Keratinocyte (primary cell): ENCODE results near the gene MROH7. TPM values are rescaled to one million over a fixed set of nuclear protein-coding genes. Genes with fewer than 3 reads are reported as not detected.

Experiments
- DNase-seq: peaks from one replicate; pipeline ENCODE4 v3.0.0-alpha.2; 2011; ENCODE audit warnings: low read depth, missing footprints, low spot score
- FAIRE-seq: peaks from 2 replicates; lab custom pipeline; 2011; peaks lifted over from hg19 to GRCh38; lab: Jason Lieb, UNC
- H2AFZ ChIP-seq: 2 replicates; pipeline ENCODE4 v1.6.0; 2012; ENCODE audit warnings: low read length, control low read depth, inconsistent platforms; ENCODE audit not compliant: control insufficient read depth
- H3K27ac ChIP-seq: 2 replicates; pipeline ENCODE4 v1.5.1; 2011; ENCODE audit warnings: low read length; ENCODE audit not compliant: control insufficient read depth, insufficient read depth
- H3K27me3 ChIP-seq: 3 replicates; pipeline ENCODE4 v1.6.0; 2011; ENCODE audit warnings: low read length; ENCODE audit not compliant: control insufficient read depth, insufficient read depth; ENCODE audit errors: extremely low read depth
- H3K36me3 ChIP-seq, 2 experiments: 2 replicates in 1 of 2; 3 replicates in 1 of 2; pipeline ENCODE4 v1.5.1; 2011; ENCODE audit warnings: low read length in 2 of 2, mild to moderate bottlenecking in 1 of 2; ENCODE audit not compliant: control insufficient read depth in 2 of 2, insufficient read depth in 2 of 2; ENCODE audit errors: extremely low read depth in 1 of 2
- H3K4me1 ChIP-seq: 3 replicates; pipeline ENCODE4 v1.5.1; 2011; ENCODE audit warnings: low read length; ENCODE audit not compliant: control insufficient read depth, insufficient read depth; ENCODE audit errors: extremely low read depth
- H3K4me2 ChIP-seq: 3 replicates; pipeline ENCODE4 v1.6.0; 2011; ENCODE audit warnings: low read depth, low read length; ENCODE audit not compliant: control insufficient read depth, insufficient read depth; ENCODE audit errors: extremely low read depth
- H3K4me3 ChIP-seq, 3 experiments: fragments of 200-600 bp in 1 of 3; sonication (generic) in 1 of 3; 2 replicates in 2 of 3; 3 replicates in 1 of 3; pipeline ENCODE4 v1.5.1; 2011 to 2016; ENCODE audit warnings: low read length in 3 of 3, mild to moderate bottlenecking in 3 of 3, control low read depth in 2 of 3, inconsistent platforms in 1 of 3, low read depth in 1 of 3, mixed read lengths in 1 of 3, mixed run types in 1 of 3, moderate library complexity in 1 of 3; ENCODE audit not compliant: control insufficient read depth in 2 of 3, insufficient read depth in 2 of 3; ENCODE audit errors: extremely low read depth in 1 of 3
- H3K79me2 ChIP-seq: 2 replicates; pipeline ENCODE4 v1.6.0; 2012; ENCODE audit warnings: low read length; ENCODE audit not compliant: control insufficient read depth, insufficient read depth
- H3K9ac ChIP-seq: 3 replicates; pipeline ENCODE4 v1.6.0; 2011; ENCODE audit warnings: low read length; ENCODE audit not compliant: control insufficient read depth, insufficient read depth; ENCODE audit errors: extremely low read depth
- H3K9me1 ChIP-seq: 3 replicates; pipeline ENCODE4 v1.6.0; 2011; ENCODE audit warnings: low read length; ENCODE audit not compliant: control insufficient read depth, insufficient read depth; ENCODE audit errors: extremely low read depth
- H3K9me3 ChIP-seq: 2 replicates; pipeline ENCODE4 v1.5.1; 2012; ENCODE audit warnings: low read depth, low read length; ENCODE audit not compliant: control insufficient read depth
- H4K20me1 ChIP-seq: 3 replicates; pipeline ENCODE4 v1.6.0; 2011; ENCODE audit warnings: low read length; ENCODE audit not compliant: control insufficient read depth, insufficient read depth; ENCODE audit errors: extremely low read depth
- EZH2 ChIP-seq: IDR thresholded peaks from one replicate; pipeline ENCODE4 v1.6.1; 2012; ENCODE audit warnings: inconsistent platforms, mild to moderate bottlenecking, low read length, moderate library complexity
- dilution Hi-C: fragments of 300-500 bp; cut with MboI; formaldehyde crosslinking; loops from one replicate; pipeline ENCODE4 v1.7.0; 2020; ENCODE audit warnings: low sequenced_read_pairs; ENCODE audit not compliant: extremely low pct_ligation_motif_present
- polyA plus RNA-seq, 5 experiments: library from polyadenylated mRNA; depleted of rRNA in 3 of 5; stranded (reverse) in 3 of 5; stranded (forward) in 1 of 5; unstranded in 1 of 5; fragments of >200 nt; gene quantifications; 1 replicate in 1 of 5; 2 replicates in 3 of 5; 3 replicates in 1 of 5; pipeline versions ENCODE4 v1.2.1 to v1.2.3, GENCODE V29; 2011 to 2012; ENCODE audit warnings: missing spikeins in 2 of 5, low read depth in 1 of 5, low replicate concordance in 1 of 5
- TF ChIP-seq, protein P1 (sequence below), 3 experiments: IDR thresholded peaks in 1 of 3; conservative IDR thresholded peaks in 1 of 3; optimal IDR thresholded peaks in 1 of 3; 2 replicates in 2 of 3; 3 replicates in 1 of 3; pipeline versions ENCODE3 to v1.5.1; 2011; ENCODE audit warnings: low read length in 3 of 3, mild to moderate bottlenecking in 3 of 3, moderate library complexity in 2 of 3, control low read depth in 1 of 3, inconsistent platforms in 1 of 3; ENCODE audit not compliant: insufficient read depth in 2 of 3; ENCODE audit errors: extremely low read depth in 1 of 3

The MROH7 gene
- polyA plus RNA-seq, 1 donor (not counting 4 experiments of a cell fraction or from before 2014, with no cell fraction given), result not detected

DNA sequence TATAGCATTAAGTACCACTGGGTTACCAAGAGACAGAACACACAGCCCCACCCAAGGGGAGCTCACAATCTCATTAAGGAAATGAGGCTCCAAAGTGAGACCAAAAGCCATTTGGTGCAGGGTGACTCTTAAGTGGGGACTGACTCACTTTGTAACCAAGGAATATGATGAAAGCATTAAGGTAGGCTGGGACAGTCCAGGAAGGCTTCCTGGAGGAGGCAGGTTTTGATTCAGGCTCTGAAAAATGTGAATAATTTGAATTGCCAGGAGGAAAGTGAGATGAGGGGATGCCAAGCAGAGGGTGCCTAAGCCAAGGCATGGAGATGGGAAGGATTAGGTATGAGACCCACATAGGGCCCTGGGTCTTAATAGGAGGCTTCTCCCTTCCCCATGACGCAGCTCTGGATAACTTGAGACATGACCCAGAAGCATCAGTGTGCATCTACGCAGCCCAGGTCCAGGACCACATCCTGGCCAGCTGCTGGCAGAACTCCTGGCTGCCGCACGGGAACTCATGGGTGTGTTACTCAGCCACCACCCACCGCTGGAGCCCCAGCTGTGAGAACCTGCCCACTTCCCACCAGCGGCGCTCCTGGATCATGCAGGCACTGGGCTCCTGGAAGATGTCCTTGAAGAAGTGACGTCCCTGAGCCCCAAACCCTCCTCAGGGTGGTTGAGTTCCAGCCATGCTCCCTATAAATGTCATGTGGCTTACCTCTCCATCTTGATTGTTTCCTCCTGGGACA lies 68.1 kb downstream of the MROH7 start:
- FAIRE-seq, result no peak

GRCh38 chr1:54710434-54710833 lies 68.8 kb downstream of the MROH7 start:
- FAIRE-seq, result no peak
- Histone ChIP-seq H3K36me3 (no peaks in the 10 kb centered on the region), H3K4me1 (peaks cover 4% of the 10 kb centered on the region), H3K9me1 (no peaks in the 10 kb centered on the region), H3K9me3 (no peaks in the 10 kb centered on the region), H3K27ac (no peak overlapping the region), H3K4me3 (no peak overlapping the region), H3K9ac (no peak overlapping the region), H4K20me1 (no peaks in the 10 kb centered on the region), H3K4me2 (no peak overlapping the region), H3K27me3 (no peaks in the 10 kb centered on the region), H2AFZ (no peak overlapping the region), H3K79me2 (no peaks in the 10 kb centered on the region)
- no peak for DNase-seq
- dilution Hi-C loops, result no loop called here
- TF ChIP-seq, protein P1, sequence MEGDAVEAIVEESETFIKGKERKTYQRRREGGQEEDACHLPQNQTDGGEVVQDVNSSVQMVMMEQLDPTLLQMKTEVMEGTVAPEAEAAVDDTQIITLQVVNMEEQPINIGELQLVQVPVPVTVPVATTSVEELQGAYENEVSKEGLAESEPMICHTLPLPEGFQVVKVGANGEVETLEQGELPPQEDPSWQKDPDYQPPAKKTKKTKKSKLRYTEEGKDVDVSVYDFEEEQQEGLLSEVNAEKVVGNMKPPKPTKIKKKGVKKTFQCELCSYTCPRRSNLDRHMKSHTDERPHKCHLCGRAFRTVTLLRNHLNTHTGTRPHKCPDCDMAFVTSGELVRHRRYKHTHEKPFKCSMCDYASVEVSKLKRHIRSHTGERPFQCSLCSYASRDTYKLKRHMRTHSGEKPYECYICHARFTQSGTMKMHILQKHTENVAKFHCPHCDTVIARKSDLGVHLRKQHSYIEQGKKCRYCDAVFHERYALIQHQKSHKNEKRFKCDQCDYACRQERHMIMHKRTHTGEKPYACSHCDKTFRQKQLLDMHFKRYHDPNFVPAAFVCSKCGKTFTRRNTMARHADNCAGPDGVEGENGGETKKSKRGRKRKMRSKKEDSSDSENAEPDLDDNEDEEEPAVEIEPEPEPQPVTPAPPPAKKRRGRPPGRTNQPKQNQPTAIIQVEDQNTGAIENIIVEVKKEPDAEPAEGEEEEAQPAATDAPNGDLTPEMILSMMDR (optimal IDR thresholded peaks at IDR 0.05 in 1 of 3, IDR thresholded peaks at IDR 0.05 in 1 of 3, conservative IDR thresholded peaks at IDR 0.05 in 1 of 3; ENCODE audit: extremely low read depth in 1 of 3, insufficient read depth in 2 of 3, low read length in 3 of 3), result no peak
- no peak for TF ChIP-seq EZH2

More for the DNA sequence above, 68.1 kb downstream of the MROH7 start:
- no peaks in the 10 kb centered on the region for H4K20me1 ChIP-seq
- no peak for DNase-seq
- H3K9me3 ChIP-seq, result no peaks in the 10 kb centered on the region
- H3K9me1 ChIP-seq, result no peaks in the 10 kb centered on the region
- H3K79me2 ChIP-seq, result no peaks in the 10 kb centered on the region
- no peak overlapping the region for H3K4me3 ChIP-seq
- H2AFZ ChIP-seq, result no peak overlapping the region
- no peaks in the 10 kb centered on the region for H3K36me3 ChIP-seq
- no peak overlapping the region for H3K9ac ChIP-seq
- TF ChIP-seq, protein P1 (optimal IDR thresholded peaks at IDR 0.05 in 1 of 3, IDR thresholded peaks at IDR 0.05 in 1 of 3, conservative IDR thresholded peaks at IDR 0.05 in 1 of 3; ENCODE audit: extremely low read depth in 1 of 3, insufficient read depth in 2 of 3, low read length in 3 of 3), result no peak
- no peak for TF ChIP-seq EZH2
- H3K4me2 ChIP-seq, result no peak overlapping the region
- no peaks in the 10 kb centered on the region for H3K27me3 ChIP-seq
- no peaks in the 10 kb centered on the region for H3K4me1 ChIP-seq
- no peak overlapping the region for H3K27ac ChIP-seq
- dilution Hi-C loops, result no loop called here
